NT2/D1 (cell line): Measurements from ENCODE around the gene IPMK.

Experiments
- SUZ12 ChIP-seq: IDR thresholded peaks from 2 replicates; pipeline ENCODE4 v1.6.1; 2011; ENCODE audit not compliant: insufficient read length, insufficient read depth; ENCODE audit errors: extremely low read depth
- YY1 ChIP-seq: IDR thresholded peaks from 2 replicates; pipeline ENCODE4 v1.6.1; 2011; ENCODE audit not compliant: insufficient read length, insufficient read depth

DNA sequence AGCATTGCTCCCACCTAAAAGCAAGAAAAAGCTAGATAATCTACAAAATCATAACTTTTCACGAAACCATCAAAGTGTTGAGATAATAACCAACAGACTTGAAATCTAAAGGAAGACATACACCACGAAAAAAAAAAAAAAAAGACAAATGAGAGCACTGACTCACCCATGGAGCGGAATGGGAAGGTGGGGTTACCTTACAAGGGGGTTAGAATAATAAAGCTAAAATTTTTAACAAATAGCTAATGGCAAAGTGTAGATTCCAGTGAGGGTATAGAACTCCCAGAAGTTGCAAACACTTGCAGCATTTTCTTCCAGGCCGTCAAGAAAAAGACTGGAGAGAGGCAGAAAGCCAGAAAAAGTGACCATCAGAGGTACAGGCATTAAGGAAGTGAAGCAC lies 27.2 kb downstream of the IPMK start:
- TF ChIP-seq YY1, result no peak
- no peak for TF ChIP-seq SUZ12
